GM10266 (cell line): ENCODE results near the gene MDH1.

Source experiments
- DNase-seq: peaks from one replicate; pipeline ENCODE4 v3.0.0; 2012; ENCODE audit errors: extremely low spot score
- TF ChIP-seq, protein P1 (sequence below): IDR thresholded peaks from 2 replicates; pipeline ENCODE4 v1.5.1; 2012; ENCODE audit warnings: mild to moderate bottlenecking, low read depth; ENCODE audit not compliant: control insufficient read depth, insufficient read depth; ENCODE audit errors: missing control alignments

MDH1 gene

DNA sequence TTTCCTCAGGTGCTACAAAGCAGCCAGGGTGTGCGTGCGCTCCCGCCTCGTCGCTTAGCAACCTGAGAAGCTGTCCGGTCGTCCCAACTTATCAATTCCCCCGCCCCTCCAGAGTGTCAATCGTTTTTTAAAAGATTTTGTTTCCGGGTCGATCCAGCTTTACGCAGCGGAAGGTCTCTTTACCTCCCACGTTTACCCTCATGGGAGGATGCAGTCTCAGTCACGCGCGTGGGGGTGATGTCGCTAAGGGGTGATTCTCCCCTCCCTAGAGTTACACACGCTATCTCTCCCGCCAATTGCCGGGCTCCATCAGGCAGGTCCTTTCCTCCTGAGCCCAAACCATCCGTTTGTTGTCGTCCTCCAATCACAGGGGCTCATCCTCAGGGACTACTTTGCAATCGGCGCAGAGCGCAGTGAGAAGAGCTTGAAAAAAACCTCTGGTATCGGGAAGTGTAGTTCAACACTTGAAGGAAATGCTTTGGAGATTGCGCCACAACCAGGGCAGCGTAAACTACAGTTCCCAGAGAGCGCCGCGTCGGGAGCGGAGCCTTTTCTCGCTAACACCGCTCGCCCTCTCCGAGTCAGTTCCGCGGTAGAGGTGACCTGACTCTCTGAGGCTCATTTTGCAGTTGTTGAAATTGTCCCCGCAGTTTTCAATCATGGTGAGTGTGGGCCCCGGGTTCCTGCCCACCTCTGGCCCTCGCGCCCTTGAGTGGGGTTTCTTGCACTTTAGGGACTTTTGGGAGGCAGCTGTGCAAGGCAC lies at the start of gene MDH1, which contains the start of gene WDPCP:
Gene MDH1 (plus strand): TSS at position 579 of the 763 bp plus-strand sequence. CDS start 81 bp downstream, at position 660.
Gene WDPCP (minus strand): TSS at position 93 of the 763 bp plus-strand sequence. CDS start 206 bp downstream, outside the sequence.
- TF ChIP-seq, protein P1, sequence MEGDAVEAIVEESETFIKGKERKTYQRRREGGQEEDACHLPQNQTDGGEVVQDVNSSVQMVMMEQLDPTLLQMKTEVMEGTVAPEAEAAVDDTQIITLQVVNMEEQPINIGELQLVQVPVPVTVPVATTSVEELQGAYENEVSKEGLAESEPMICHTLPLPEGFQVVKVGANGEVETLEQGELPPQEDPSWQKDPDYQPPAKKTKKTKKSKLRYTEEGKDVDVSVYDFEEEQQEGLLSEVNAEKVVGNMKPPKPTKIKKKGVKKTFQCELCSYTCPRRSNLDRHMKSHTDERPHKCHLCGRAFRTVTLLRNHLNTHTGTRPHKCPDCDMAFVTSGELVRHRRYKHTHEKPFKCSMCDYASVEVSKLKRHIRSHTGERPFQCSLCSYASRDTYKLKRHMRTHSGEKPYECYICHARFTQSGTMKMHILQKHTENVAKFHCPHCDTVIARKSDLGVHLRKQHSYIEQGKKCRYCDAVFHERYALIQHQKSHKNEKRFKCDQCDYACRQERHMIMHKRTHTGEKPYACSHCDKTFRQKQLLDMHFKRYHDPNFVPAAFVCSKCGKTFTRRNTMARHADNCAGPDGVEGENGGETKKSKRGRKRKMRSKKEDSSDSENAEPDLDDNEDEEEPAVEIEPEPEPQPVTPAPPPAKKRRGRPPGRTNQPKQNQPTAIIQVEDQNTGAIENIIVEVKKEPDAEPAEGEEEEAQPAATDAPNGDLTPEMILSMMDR, result no peak
- peak; percentile 71 for DNase-seq

DNA sequence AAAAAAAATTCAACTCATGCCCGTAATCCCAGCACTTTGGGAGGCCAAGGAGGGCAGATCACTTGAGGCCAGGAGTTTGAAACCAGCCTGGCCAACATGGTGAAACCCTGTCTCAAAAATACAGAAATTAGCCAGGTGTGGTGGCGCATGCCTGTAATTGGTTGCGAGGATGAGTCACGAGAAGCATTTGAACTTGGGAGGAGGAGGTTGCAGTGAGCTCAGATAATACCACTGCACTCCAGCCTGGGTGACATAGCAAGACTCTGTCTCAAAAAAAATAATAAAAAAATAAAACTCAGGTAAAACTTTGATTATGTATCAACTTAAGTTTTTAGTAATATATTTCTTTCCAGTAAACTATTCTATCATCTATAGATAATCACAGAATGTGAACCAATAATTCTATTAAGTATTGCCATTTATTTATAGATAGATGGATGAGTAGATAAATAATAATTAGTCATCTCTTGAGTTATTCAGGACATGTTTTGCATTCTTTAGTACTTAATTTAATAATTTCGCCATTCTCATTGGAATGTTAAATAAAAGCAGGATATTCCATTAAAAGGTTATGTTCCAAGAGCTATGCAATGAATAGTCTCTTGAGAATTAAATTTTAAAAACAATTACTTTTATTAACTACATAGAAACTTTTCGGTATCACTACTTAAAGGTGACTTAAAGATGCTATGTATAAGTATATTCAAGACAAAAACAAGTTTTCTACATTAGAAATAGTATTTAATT lies 49.2 kb upstream of the MDH1 start:
- TF ChIP-seq, protein P1, result no peak
- DNase-seq, result no peak

DNA sequence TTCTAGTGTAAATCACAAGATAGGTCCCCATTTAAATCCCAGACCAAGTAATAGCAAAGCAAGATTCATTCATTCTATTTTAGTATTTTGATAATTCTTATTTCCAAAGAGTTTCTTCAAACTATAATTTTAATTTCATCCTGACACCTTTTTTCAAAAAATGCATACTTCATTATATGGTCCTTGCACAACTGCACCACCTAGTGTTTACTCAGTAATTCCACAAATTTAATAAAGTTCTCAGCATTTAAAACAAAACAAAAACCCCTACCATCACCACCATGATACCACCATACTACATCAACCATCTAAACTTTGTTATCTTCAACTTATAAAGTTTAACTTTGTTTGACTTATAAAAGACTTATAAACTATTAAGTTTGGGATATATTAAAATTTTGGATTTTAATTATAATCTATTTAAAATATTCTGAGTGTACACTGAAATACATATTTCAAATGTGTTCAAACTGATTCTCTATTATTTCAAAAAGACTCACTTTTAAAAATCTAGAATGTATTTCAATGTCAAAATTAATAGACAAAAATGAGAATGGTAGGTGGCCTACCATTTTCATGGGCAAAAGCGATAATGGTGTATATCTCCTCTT lies 44.6 kb upstream of the MDH1 start:
- peak; percentile 25 for DNase-seq

DNA sequence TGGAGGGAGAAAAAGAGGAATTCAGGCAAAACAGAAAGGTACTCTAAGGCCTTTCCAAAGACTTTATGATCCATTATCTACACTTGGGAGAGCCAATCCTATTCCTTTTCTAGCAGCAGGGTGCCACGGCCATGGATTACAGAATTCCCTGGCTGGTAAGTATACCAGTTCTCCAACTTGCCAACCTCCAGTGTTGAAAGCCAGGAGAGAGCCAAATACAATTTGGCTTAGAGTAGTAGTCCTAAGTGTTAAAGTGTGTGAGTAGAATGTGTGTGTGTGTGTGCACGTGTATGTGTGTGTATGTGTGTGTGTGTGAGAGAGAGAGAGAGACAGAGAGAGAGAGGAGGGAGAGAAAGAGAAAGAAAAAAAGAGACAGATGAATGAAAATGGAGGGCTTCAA lies 43.7 kb upstream of the MDH1 start:
- TF ChIP-seq, protein P1, result no peak
- no peak for DNase-seq

More for the DNA sequence above, 44.6 kb upstream of the MDH1 start:
- TF ChIP-seq, protein P1, result peak; percentile 43

DNA sequence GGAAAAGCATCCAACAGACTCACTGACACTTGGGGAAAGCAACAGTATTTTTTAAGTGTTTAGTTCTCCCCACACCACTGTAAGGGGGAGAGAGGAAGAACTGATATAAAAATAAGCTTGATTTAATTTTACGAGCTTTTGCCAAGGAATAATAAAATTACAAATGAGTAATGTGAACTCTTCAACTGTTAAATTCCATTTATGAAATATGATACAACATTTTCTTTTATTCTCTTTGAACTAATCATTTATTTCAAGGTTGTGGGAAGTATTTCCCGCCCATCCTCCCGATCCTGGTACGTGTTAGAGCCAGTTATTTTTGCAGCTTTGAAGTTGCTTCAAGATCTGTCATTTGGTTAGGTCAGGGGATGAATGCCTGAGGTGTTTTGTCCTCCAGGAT lies 35.7 kb upstream of the MDH1 start:
- no peak for DNase-seq
- TF ChIP-seq, protein P1, result no peak

DNA sequence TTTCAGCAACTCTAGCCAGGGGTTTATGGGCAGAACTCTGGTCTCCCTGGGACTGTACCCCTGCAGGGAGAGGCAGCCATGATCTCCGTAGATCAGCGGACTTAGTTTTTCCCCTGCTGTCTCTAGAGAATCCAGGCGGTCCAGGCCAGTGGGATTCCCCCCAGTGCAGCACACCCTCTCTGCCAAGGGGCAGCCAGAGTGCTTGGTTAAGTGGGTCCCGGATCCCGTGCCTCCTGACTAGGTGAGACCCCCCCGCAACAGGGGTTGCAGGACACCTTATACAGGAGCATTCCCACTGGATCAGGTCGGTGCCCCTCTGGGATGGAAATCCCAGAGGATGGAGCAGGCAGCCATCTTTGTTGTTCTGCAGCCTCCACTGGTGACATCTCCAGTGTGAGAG lies 33.5 kb upstream of the MDH1 start:
- TF ChIP-seq, protein P1, result no peak

More for the DNA sequence above, 33.5 kb upstream of the MDH1 start:
- no peak for DNase-seq
